Psoas muscle (tissue), 8 donors: ENCODE results near the gene FBXL16. TPM values are rescaled to one million over a fixed set of nuclear protein-coding genes. Genes with fewer than 3 reads are reported as not detected.

ENCODE experiments used
- ATAC-seq, 4 donors: fragments of 200-7000 bp; cut with Tn5 transposase; one replicate each; pipeline ENCODE4 v1.9.1; 2020; ENCODE audit warnings: moderate library complexity in 3 of 4, mild to moderate bottlenecking in 2 of 4
- DNase-seq, 2 donors: peaks; one replicate each; pipeline ENCODE4 v3.0.0-alpha.2; 2020
- H3K27ac ChIP-seq: fragments of 200-600 bp; one replicate; pipeline ENCODE4 v1.8.0; 2022
- H3K27me3 ChIP-seq, 3 donors: fragments of 200-600 bp in 1 of 3; one replicate each; pipeline versions ENCODE4 v1.6.1 to v1.8.0; 2013 to 2022; ENCODE audit warnings: low read length in 2 of 3, mild to moderate bottlenecking in 2 of 3, moderate library complexity in 1 of 3; ENCODE audit not compliant: insufficient read depth in 3 of 3
- H3K36me3 ChIP-seq, 2 donors: fragments of 200-600 bp in 1 of 2; one replicate each; pipeline versions ENCODE4 v1.6.1 to v1.8.0; 2013 to 2022; ENCODE audit warnings: low read depth in 1 of 2, mild to moderate bottlenecking in 1 of 2, moderate library complexity in 1 of 2; ENCODE audit not compliant: insufficient read depth in 1 of 2
- H3K4me1 ChIP-seq: fragments of 200-600 bp; one replicate; pipeline ENCODE4 v1.8.0; 2022
- H3K4me3 ChIP-seq: fragments of 200-600 bp; one replicate; pipeline ENCODE4 v1.8.0; 2022; ENCODE audit warnings: mild to moderate bottlenecking
- H3K9me3 ChIP-seq: fragments of 200-600 bp; one replicate; pipeline ENCODE4 v1.8.0; 2022
- CTCF ChIP-seq: fragments of 200-600 bp; IDR thresholded peaks from one replicate; pipeline ENCODE4 v1.8.0; 2022; ENCODE audit warnings: antibody characterized with exemption
- WGBS, 3 donors: extraction: QIAGEN DNeasy Blood & Tissue Kit; methylation state at CpG; one replicate each; pipeline versions ENCODE4 v1.1.6 to v1.1.7; 2013; 5-methylcytosine and 5-hydroxymethylcytosine counted together
- intact Hi-C, 2 donors: fragments of 100-400 bp; cut with DNase I; formaldehyde crosslinking; loops; one replicate each; pipeline versions ENCODE4 v1.11.0 to v1.14.2; 2022
- polyA plus RNA-seq, 3 donors: library from polyadenylated mRNA; stranded (reverse); fragments of 200-250 nt; gene quantifications; one replicate each; pipeline ENCODE4 v1.2.3, GENCODE V29; 2013
- total RNA-seq, 4 donors: library from RNA; stranded (reverse); fragmentation: NEBNext Ultra II Directional in 2 of 4; extraction: Animal tissue kit (Norgen Biotek cat#: 25700) in 2 of 4; gene quantifications; one replicate each; pipeline versions ENCODE4 v1.2.1 to v1.2.4, GENCODE V29; 2021 to 2023
- donor health status: healthy with polysubstance abuse.
- donor health status: DM: no; HTN: no; CAD: no; lungs with moderate emphysema.
- donor health status: Bipolar disorder and iron deficiency.
- donor health status: healthy.
- donor health status: DM: yes; HTN: yes; CAD: no.
- donor health status: DM: no; HTN: no; CAD: no.
- donor health status: DM: no; HTN: no; CAD: no.
- donor health status: DM: yes; HTN: yes; CAD: no.

FBXL16 gene
- total and polyA plus RNA-seq, 7 donors = 0.04 to 0.16 (median 0.08) TPM; not detected in 2

GRCh38 chr16:684071-684794 is 21.4 kb downstream of the FBXL16 start, which contains the start of gene JMJD8:
TSS of gene JMJD8 (minus strand) at chr16:684334. CDS start at chr16:684319, 15 bp downstream.
- Histone ChIP-seq H3K27ac (peak within 1 kb of the TSS; percentile 68), H3K9me3 (no peaks in the 10 kb centered on the region), H3K36me3 (peaks cover 5 to 34% of the 10 kb centered on the region in 2 donors), H3K4me3 (peak within 1 kb of the TSS; percentile 79), H3K27me3 (no peaks in the 10 kb centered on the region), H3K4me1 (peaks cover 50% of the 10 kb centered on the region)
- TF ChIP-seq CTCF = no peak
- peak; percentile 99 for DNase-seq
- intact Hi-C loops = no loop called here
- WGBS, 3 donors = 1% methylated on average over 55 to 91 of the region's 91 CpGs
- peak; percentile 69 to 75 (median 72) for ATAC-seq

GRCh38 chr16:683396-684070 is 22.1 kb downstream of the FBXL16 start:
- Histone ChIP-seq H3K4me1 (peaks cover 43% of the 10 kb centered on the region), H3K9me3 (no peaks in the 10 kb centered on the region), H3K27me3 (no peaks in the 10 kb centered on the region), H3K27ac (peak overlapping the region; percentile 68), H3K36me3 (peaks cover 5 to 34% of the 10 kb centered on the region in 2 donors), H3K4me3 (peak overlapping the region; percentile 79)
- ATAC-seq (no peak), DNase-seq (no peak)
- WGBS, 3 donors = 12 to 17% (median 12%) methylated on average over 31 to 57 of the region's 57 CpGs
- no peak for TF ChIP-seq CTCF
- intact Hi-C loops = no loop called here

- ATAC-seq = no peak
- 68 to 76% (median 70%) methylated on average over 36 of the region's 36 CpGs for WGBS, 3 donors
- H3K4me3 ChIP-seq = peak overlapping the region; percentile 79
These were observed 22.9 kb downstream of the FBXL16 start for GRCh38 chr16:682493-683395.

More at GRCh38 chr16:682493-683395, 22.9 kb downstream of the FBXL16 start:
- intact Hi-C loops = no loop called here
- DNase-seq = no peak
- H3K36me3 ChIP-seq = peaks cover 5 to 34% of the 10 kb centered on the region in 2 donors
- no peaks in the 10 kb centered on the region for H3K9me3 ChIP-seq
- no peaks in the 10 kb centered on the region for H3K27me3 ChIP-seq
- H3K27ac ChIP-seq = no peak overlapping the region
- H3K4me1 ChIP-seq = peaks cover 40% of the 10 kb centered on the region
- TF ChIP-seq CTCF = no peak
